ENCODE results near the gene HOTAIR.

The HOTAIR gene

GRCh38 chr12:53976823-53977595, 2.3 kb upstream of the HOTAIR start:
- TF ChIP-seq, protein P1, sequence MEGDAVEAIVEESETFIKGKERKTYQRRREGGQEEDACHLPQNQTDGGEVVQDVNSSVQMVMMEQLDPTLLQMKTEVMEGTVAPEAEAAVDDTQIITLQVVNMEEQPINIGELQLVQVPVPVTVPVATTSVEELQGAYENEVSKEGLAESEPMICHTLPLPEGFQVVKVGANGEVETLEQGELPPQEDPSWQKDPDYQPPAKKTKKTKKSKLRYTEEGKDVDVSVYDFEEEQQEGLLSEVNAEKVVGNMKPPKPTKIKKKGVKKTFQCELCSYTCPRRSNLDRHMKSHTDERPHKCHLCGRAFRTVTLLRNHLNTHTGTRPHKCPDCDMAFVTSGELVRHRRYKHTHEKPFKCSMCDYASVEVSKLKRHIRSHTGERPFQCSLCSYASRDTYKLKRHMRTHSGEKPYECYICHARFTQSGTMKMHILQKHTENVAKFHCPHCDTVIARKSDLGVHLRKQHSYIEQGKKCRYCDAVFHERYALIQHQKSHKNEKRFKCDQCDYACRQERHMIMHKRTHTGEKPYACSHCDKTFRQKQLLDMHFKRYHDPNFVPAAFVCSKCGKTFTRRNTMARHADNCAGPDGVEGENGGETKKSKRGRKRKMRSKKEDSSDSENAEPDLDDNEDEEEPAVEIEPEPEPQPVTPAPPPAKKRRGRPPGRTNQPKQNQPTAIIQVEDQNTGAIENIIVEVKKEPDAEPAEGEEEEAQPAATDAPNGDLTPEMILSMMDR (IDR thresholded peaks at IDR 0.05; ENCODE audit: low read depth, low read length, missing control alignments): no peak
- no peak overlapping the region for H3K4me3 ChIP-seq (ENCODE audit: low read depth, low read length)
- in situ Hi-C loops (cut with HindIII; ENCODE audit: low sequenced_read_pairs): no loop called here
- no peak for DNase-seq (ENCODE audit: low read depth)

DNA sequence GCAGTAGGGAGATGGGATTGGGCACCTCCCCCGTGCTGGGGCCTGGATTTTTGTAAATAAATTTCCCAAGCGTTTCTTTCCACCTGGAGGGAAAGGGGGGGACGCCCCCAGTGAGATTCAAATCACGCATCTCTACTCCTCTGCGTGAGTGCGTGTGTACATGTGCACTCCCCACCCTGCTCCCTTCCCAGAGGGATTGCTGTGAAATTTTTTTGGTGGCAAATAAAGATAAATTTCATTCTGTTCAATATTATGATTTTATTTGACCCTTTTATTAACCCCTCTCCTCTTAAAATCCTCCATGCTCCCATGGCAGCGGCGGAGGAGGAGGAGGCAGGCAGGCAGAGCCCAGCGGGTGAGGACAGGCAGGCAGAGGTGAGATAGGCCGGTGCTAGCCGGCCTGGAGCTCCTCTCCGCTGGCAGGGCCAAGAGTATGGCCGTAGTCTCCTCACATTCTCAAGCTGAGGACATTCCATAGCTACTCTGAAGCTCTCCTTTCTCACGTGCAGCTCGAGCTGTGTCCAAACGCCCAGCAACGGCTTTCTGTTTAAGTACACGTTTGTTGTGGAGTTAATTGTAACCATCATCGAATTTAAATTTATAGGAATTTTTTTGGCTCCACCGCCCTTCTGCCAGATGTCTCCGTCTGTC, 1.5 kb upstream of the HOTAIR start:
- in situ Hi-C loops (cut with HindIII; ENCODE audit: low sequenced_read_pairs): no loop called here
- no peak for DNase-seq (ENCODE audit: low read depth)
- no peak overlapping the region for H3K4me3 ChIP-seq (ENCODE audit: low read depth, low read length)
- TF ChIP-seq, protein P1 (IDR thresholded peaks at IDR 0.05; ENCODE audit: low read depth, low read length, missing control alignments): no peak

DNA sequence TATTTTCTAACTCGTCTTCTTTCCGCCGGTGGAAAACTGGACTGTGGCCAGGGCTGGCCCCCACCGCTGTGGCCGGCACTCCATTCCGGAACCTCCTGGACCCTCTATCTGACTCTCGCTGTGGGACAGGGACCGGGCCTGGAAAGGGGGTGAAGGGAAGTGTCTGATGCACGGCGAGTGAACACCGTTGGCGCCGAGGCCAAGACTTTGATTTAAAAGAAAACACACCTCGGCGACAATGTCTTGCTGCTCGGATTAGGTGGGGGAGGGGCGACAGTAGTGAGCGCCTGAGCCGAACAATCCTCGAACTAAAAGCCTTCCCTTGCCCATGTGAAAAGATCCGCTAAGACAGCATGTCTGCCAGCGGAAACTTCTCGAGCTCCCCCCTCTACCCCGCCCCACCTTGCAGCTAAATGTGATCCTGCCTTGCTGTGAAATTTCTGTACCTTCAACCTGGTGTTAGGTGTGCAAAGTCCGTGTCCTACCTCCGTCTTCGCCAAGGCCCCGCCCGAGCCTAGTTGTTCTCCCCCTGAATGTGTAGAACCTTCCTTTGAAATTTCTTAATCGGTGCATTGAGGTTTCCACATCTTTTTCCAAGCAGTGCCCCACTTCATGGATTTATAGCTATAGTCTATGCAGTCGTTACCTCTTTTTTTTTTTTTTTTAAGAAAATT, 862 bp upstream of the HOTAIR start:
- in situ Hi-C loops (cut with HindIII; ENCODE audit: low sequenced_read_pairs): no loop called here
- no peak overlapping the region for H3K4me3 ChIP-seq (ENCODE audit: low read depth, low read length)
- no peak for DNase-seq (ENCODE audit: low read depth)
- TF ChIP-seq, protein P1 (IDR thresholded peaks at IDR 0.05; ENCODE audit: low read depth, low read length, missing control alignments): no peak

DNA sequence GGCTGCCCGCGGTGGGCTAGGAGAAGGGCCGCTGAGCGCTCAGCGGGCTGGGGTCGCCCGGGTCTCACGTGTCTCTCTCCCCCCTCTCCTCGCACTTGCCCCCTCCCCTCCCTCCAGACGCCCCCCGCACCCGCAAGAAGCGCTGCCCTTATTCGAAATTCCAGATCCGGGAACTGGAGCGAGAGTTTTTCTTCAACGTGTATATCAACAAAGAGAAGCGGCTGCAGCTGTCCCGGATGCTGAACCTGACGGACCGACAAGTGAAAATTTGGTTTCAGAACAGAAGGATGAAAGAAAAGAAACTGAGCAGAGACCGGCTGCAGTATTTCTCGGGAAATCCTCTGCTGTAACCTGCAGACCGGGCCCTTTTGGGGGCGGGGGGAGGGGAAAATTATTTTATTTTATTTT, 314 bp upstream of the HOTAIR start:
- H3K4me3 ChIP-seq (ENCODE audit: low read depth, low read length): no peak overlapping the region
- TF ChIP-seq, protein P1 (IDR thresholded peaks at IDR 0.05; ENCODE audit: low read depth, low read length, missing control alignments): no peak
- in situ Hi-C loops (cut with HindIII; ENCODE audit: low sequenced_read_pairs): no loop called here
- no peak for DNase-seq (ENCODE audit: low read depth)

DNA sequence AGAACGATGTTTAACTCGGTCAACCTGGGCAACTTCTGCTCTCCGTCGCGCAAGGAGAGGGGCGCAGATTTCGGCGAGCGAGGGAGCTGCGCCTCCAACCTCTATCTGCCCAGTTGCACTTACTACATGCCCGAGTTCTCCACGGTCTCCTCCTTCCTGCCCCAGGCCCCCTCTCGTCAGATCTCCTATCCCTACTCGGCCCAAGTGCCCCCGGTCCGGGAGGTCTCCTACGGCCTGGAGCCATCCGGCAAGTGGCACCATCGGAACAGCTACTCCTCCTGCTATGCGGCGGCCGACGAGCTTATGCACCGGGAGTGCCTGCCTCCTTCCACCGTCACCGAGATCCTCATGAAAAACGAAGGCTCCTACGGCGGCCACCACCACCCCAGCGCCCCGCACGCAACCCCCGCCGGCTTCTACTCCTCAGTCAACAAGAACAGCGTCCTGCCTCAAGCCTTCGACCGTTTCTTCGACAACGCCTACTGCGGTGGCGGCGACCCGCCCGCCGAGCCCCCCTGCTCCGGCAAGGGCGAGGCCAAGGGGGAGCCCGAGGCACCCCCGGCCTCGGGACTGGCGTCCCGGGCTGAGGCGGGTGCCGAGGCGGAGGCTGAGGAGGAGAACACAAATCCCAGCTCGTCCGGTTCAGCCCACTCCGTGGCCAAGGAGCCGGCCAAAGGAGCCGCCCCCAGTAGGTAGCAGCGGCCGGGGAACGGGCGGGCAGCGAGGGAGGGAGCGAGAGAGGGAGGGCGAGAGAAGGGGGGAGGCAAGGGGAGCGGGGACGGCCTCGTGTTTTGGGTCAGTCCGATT, 1.3 kb downstream of the HOTAIR start:
- TF ChIP-seq, protein P1 (IDR thresholded peaks at IDR 0.05; ENCODE audit: low read depth, low read length, missing control alignments): no peak
- H3K4me3 ChIP-seq (ENCODE audit: low read depth, low read length): no peak overlapping the region
- no peak for DNase-seq (ENCODE audit: low read depth)
- in situ Hi-C loops (cut with HindIII; ENCODE audit: low sequenced_read_pairs): no loop called here

- H3K4me3 ChIP-seq (ENCODE audit: low read depth, low read length): no peak within 1 kb of the TSS
- in situ Hi-C loops (cut with HindIII; ENCODE audit: low sequenced_read_pairs): no loop called here
- no peak for DNase-seq (ENCODE audit: low read depth)
- TF ChIP-seq, protein P1 (IDR thresholded peaks at IDR 0.05; ENCODE audit: low read depth, low read length, missing control alignments): no peak
Observed at GRCh38 chr12:53972722-53973235, 2.0 kb downstream of the HOTAIR start, which contains the start of gene HOXC11. HOXC11 (plus strand) TSS chr12:53973126; CDS start chr12:53973242, 116 bp downstream.
